ENCODE measurements around the gene TMEM267. TPM values are rescaled to one million over a fixed set of nuclear protein-coding genes. Genes with fewer than 3 reads are reported as not detected.

TMEM267 gene
- total RNA-seq, 4 donors from 2014 or later = 6.1 to 10.4 (median 9.2) TPM

- TF ChIP-seq CTCF (IDR thresholded peaks at IDR 0.05) (no peak), POLR2A (IDR thresholded peaks at IDR 0.05; ENCODE audit: low read depth) (no peak), POLR2AphosphoS5 (IDR thresholded peaks at IDR 0.05) (no peak), EP300 (IDR thresholded peaks at IDR 0.05) (no peak)
- Histone ChIP-seq H3K9me3 (no peaks in the 10 kb centered on the region), H3K4me3 (no peak overlapping the region), H3K27me3 (no peaks in the 10 kb centered on the region), H3K27ac (replicated peaks in 1 of 4) (no peak overlapping the region), H3K36me3 (no peaks in the 10 kb centered on the region), H3K4me1 (no peaks in the 10 kb centered on the region)
- 85% methylated on average over 2 of the region's 2 CpGs for WGBS
- no peak for DNase-seq (ENCODE audit: extremely low spot score)
- intact Hi-C loops (cut with DNase I) = no loop called here
These were observed 69.7 kb downstream of the TMEM267 start for GRCh38 chr5:43413966-43414365.

GRCh38 chr5:43412644-43413043, 71.0 kb downstream of the TMEM267 start:
- DNase-seq (ENCODE audit: extremely low spot score) = no peak
- Histone ChIP-seq H3K27me3 (no peaks in the 10 kb centered on the region), H3K36me3 (no peaks in the 10 kb centered on the region), H3K9me3 (no peaks in the 10 kb centered on the region), H3K27ac (replicated peaks in 1 of 4) (no peak overlapping the region), H3K4me1 (no peaks in the 10 kb centered on the region), H3K4me3 (no peak overlapping the region)
- intact Hi-C loops (cut with DNase I) = no loop called here
- no peak for TF ChIP-seq EP300 (IDR thresholded peaks at IDR 0.05)
- TF ChIP-seq CTCF (IDR thresholded peaks at IDR 0.05) = no peak
- no peak for TF ChIP-seq POLR2A (IDR thresholded peaks at IDR 0.05; ENCODE audit: low read depth)
- 100% methylated on average over 1 of the region's 1 CpG for WGBS

DNA sequence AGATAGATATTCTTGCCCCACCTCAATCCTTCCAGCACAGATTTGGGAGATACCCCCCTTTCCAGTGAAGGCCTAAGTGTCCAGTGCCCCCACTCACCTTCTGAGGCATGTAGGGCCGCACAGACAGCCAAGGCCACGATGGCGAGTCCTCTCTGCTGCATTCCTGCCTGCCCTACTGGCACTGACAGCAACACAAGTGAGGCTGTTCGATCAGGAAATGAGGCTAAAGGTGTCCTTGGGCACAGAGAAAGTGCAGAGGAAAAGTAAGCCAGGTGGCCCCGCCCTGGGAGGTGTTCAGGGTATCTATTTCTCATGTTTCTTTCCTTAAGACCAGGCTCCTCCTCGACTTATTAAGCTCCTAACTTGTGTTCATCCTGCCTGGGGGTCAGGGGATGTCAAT, 71.5 kb downstream of the TMEM267 start, which contains the start of gene CCL28:
CCL28 (minus strand) TSS at position 236 of the 400 bp plus-strand sequence; CDS start at position 161, 75 bp downstream.
- H3K27ac ChIP-seq (replicated peaks in 1 of 4) = no peak within 1 kb of the TSS
- no peaks in the 10 kb centered on the region for H3K27me3 ChIP-seq
- H3K4me3 ChIP-seq = no peak within 1 kb of the TSS
- TF ChIP-seq EP300 (IDR thresholded peaks at IDR 0.05) (no peak), CTCF (IDR thresholded peaks at IDR 0.05) (no peak), POLR2AphosphoS5 (IDR thresholded peaks at IDR 0.05) (no peak), POLR2A (IDR thresholded peaks at IDR 0.05; ENCODE audit: low read depth) (no peak)
- H3K9me3 ChIP-seq = no peaks in the 10 kb centered on the region
- 76% methylated on average over 6 of the region's 6 CpGs for WGBS
- no peaks in the 10 kb centered on the region for H3K36me3 ChIP-seq
- intact Hi-C loops (cut with DNase I) = no loop called here
- peak; percentile 66 for DNase-seq (ENCODE audit: extremely low spot score)
- no peaks in the 10 kb centered on the region for H3K4me1 ChIP-seq

GRCh38 chr5:43411495-43411894, 72.2 kb downstream of the TMEM267 start:
- peak; percentile 79 for DNase-seq (ENCODE audit: extremely low spot score)
- no peak overlapping the region for H3K27ac ChIP-seq (replicated peaks in 1 of 4)
- 52% methylated on average over 3 of the region's 3 CpGs for WGBS
- no peak overlapping the region for H3K4me3 ChIP-seq
- intact Hi-C loops (cut with DNase I) = no loop called here
- no peaks in the 10 kb centered on the region for H3K27me3 ChIP-seq
- H3K36me3 ChIP-seq = no peaks in the 10 kb centered on the region
- no peak for TF ChIP-seq CTCF (IDR thresholded peaks at IDR 0.05)
- no peak for TF ChIP-seq POLR2A (IDR thresholded peaks at IDR 0.05; ENCODE audit: low read depth)
- TF ChIP-seq POLR2AphosphoS5 (IDR thresholded peaks at IDR 0.05) = no peak
- no peak for TF ChIP-seq EP300 (IDR thresholded peaks at IDR 0.05)
- H3K4me1 ChIP-seq = no peaks in the 10 kb centered on the region
- H3K9me3 ChIP-seq = no peaks in the 10 kb centered on the region

DNA sequence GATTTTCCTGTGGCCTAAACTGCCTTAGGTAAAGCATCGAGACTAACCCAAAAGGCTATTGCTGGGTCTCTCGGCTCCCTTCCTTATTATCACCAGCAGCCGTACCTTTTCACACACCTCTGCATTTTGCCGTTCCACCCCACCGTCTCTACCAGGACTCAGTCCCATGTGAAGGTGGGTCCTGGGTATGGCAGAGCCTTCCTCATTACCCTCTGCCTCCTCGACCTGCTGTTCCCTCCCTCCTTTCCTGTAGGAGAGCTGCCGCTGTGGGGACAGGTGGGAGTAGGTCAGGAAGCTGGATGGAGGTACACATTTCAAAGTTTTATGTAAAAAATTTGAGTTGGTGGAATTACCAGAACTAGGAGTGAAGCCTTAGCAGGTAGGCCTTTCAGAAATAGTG, 73.3 kb downstream of the TMEM267 start:
- no peak for DNase-seq (ENCODE audit: extremely low spot score)
- Histone ChIP-seq H3K27me3 (no peaks in the 10 kb centered on the region), H3K4me3 (no peak overlapping the region), H3K9me3 (no peaks in the 10 kb centered on the region), H3K27ac (replicated peaks in 1 of 4) (no peak overlapping the region), H3K36me3 (no peaks in the 10 kb centered on the region), H3K4me1 (no peaks in the 10 kb centered on the region)
- intact Hi-C loops (cut with DNase I) = no loop called here
- WGBS = 86% methylated on average over 7 of the region's 7 CpGs
- TF ChIP-seq CTCF (IDR thresholded peaks at IDR 0.05) (no peak), POLR2A (IDR thresholded peaks at IDR 0.05; ENCODE audit: low read depth) (no peak), EP300 (IDR thresholded peaks at IDR 0.05) (no peak)

Data from esophagus muscularis mucosa (tissue), 4 donors.